OCI-LY1 (cell line): Measurements from ENCODE around the gene MARCHF10.

Experiments
- H2AFZ ChIP-seq: fragments of 200-600 bp; sonication (generic), shearing (Covaris generic); 2 replicates; pipeline ENCODE4 v1.6.0; 2014; ENCODE audit warnings: antibody characterized with exemption, mild to moderate bottlenecking, low read length
- H3F3A ChIP-seq: fragments of 200-600 bp; sonication (generic), shearing (Covaris generic); 2 replicates; pipeline ENCODE4 v1.6.0; 2014; ENCODE audit warnings: mild to moderate bottlenecking, antibody characterized with exemption, low read length, moderate library complexity; ENCODE audit not compliant: insufficient read depth
- H3K27ac ChIP-seq: fragments of 200-600 bp; sonication (generic); 2 replicates; pipeline ENCODE4 v1.5.1; 2014; ENCODE audit warnings: low read length, mixed run types, mild to moderate bottlenecking, low read depth; ENCODE audit not compliant: poor library complexity, severe bottlenecking
- H3K27me3 ChIP-seq: fragments of 200-600 bp; sonication (generic); 2 replicates; pipeline ENCODE4 v1.6.0; 2014; ENCODE audit warnings: antibody characterized with exemption, mild to moderate bottlenecking, low read length, moderate library complexity; ENCODE audit not compliant: insufficient read depth
- H3K36me3 ChIP-seq: fragments of 200-600 bp; sonication (generic); 2 replicates; pipeline ENCODE4 v1.6.1; 2014; ENCODE audit warnings: mild to moderate bottlenecking, antibody characterized with exemption, low read length, moderate library complexity, mixed read lengths; ENCODE audit not compliant: insufficient read depth
- H3K4me1 ChIP-seq: fragments of 200-600 bp; sonication (generic); 2 replicates; pipeline ENCODE4 v1.5.1; 2014; ENCODE audit warnings: mild to moderate bottlenecking, low read length, moderate library complexity; ENCODE audit not compliant: insufficient read depth, severe bottlenecking
- H3K4me2 ChIP-seq: fragments of 200-600 bp; sonication (generic), shearing (Covaris generic); 2 replicates; pipeline ENCODE4 v1.6.1; 2014; ENCODE audit warnings: low read length
- H3K4me3 ChIP-seq: fragments of 200-600 bp; sonication (generic); 2 replicates; pipeline ENCODE4 v1.5.1; 2014; ENCODE audit warnings: low read length, low read depth, mild to moderate bottlenecking, mixed read lengths; ENCODE audit not compliant: poor library complexity, severe bottlenecking
- H3K79me2 ChIP-seq: fragments of 200-600 bp; shearing (Covaris generic); 2 replicates; pipeline ENCODE4 v1.6.1; 2016; ENCODE audit warnings: mixed run types, low read length, mixed read lengths; ENCODE audit not compliant: insufficient read depth
- H3K9ac ChIP-seq: fragments of 200-600 bp; sonication (generic), shearing (Covaris generic); 2 replicates; pipeline ENCODE4 v1.6.1; 2014; ENCODE audit warnings: mild to moderate bottlenecking, low read length, mixed read lengths
- H3K9me2 ChIP-seq: fragments of 200-600 bp; sonication (generic), shearing (Covaris generic); 2 replicates; pipeline ENCODE4 v1.6.1; 2014; ENCODE audit warnings: low read depth, mild to moderate bottlenecking, low read length, mixed read lengths
- H3K9me3 ChIP-seq: fragments of 200-600 bp; shearing (Covaris generic); 2 replicates; pipeline ENCODE4 v1.6.1; 2014; ENCODE audit warnings: low read length, mixed read lengths
- H4K20me1 ChIP-seq: fragments of 200-600 bp; sonication (generic), shearing (Covaris generic); 2 replicates; pipeline ENCODE4 v1.6.0; 2016; ENCODE audit warnings: mild to moderate bottlenecking, low read length; ENCODE audit not compliant: insufficient read depth
- EZH2 ChIP-seq: fragments of 200-600 bp; sonication (generic), shearing (Covaris generic); IDR thresholded peaks from 2 replicates; pipeline ENCODE4 v1.8.0; 2017; ENCODE audit warnings: borderline replicate concordance, mixed run types, mild to moderate bottlenecking, antibody characterized with exemption, low read length, moderate library complexity, mixed read lengths
- TF ChIP-seq, protein P1 (sequence below): fragments of 200-600 bp; sonication (generic), shearing (Covaris generic); IDR thresholded peaks from 2 replicates; pipeline ENCODE4 v1.5.1; 2017; ENCODE audit warnings: mild to moderate bottlenecking, antibody characterized with exemption, low read length, moderate library complexity, mixed read lengths

MARCHF10 gene

DNA sequence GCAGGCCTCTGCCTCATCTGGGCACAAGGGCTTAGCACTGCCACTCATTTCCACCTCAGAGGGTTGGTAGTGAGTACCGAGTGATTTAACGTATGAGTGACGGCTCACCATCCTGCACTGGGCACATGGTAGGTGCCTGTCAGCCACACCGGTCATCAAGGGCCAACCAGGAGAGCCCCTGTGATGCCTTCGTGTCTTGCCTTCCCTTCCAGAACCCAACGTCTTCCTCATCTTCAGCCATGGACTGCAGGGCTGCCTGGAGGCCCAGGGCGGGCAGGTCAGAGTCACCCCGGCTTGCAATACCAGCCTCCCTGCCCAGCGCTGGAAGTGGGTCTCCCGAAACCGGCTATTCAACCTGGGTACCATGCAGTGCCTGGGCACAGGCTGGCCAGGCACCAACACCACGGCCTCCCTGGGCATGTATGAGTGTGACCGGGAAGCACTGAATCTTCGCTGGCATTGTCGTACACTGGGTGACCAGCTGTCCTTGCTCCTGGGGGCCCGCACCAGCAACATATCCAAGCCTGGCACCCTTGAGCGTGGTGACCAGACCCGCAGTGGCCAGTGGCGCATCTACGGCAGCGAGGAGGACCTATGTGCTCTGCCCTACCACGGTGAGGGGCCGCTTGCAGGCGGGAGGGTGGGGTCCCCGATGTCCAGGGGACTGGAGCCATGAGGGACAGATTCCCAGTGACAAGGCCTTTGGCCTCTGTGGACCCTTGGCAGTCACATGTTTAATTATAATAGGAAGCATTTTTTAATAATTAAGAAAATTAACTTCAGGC lies 143.6 kb downstream of the MARCHF10 start:
- Histone ChIP-seq H3K9ac (no peak overlapping the region), H3K4me1 (no peaks in the 10 kb centered on the region), H3F3A (no peaks in the 10 kb centered on the region), H2AFZ (no peak overlapping the region), H3K27ac (no peak overlapping the region), H3K4me2 (no peak overlapping the region), H3K9me2 (no peaks in the 10 kb centered on the region), H3K4me3 (no peak overlapping the region), H3K79me2 (no peaks in the 10 kb centered on the region), H3K36me3 (no peaks in the 10 kb centered on the region), H3K9me3 (peaks cover 3% of the 10 kb centered on the region; the same call in 1 of the 2 replicates), H4K20me1 (no peaks in the 10 kb centered on the region), H3K27me3 (no peaks in the 10 kb centered on the region; the same call in 1 of the 2 replicates)
- TF ChIP-seq, protein P1, sequence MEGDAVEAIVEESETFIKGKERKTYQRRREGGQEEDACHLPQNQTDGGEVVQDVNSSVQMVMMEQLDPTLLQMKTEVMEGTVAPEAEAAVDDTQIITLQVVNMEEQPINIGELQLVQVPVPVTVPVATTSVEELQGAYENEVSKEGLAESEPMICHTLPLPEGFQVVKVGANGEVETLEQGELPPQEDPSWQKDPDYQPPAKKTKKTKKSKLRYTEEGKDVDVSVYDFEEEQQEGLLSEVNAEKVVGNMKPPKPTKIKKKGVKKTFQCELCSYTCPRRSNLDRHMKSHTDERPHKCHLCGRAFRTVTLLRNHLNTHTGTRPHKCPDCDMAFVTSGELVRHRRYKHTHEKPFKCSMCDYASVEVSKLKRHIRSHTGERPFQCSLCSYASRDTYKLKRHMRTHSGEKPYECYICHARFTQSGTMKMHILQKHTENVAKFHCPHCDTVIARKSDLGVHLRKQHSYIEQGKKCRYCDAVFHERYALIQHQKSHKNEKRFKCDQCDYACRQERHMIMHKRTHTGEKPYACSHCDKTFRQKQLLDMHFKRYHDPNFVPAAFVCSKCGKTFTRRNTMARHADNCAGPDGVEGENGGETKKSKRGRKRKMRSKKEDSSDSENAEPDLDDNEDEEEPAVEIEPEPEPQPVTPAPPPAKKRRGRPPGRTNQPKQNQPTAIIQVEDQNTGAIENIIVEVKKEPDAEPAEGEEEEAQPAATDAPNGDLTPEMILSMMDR = no peak
- no peak for TF ChIP-seq EZH2

DNA sequence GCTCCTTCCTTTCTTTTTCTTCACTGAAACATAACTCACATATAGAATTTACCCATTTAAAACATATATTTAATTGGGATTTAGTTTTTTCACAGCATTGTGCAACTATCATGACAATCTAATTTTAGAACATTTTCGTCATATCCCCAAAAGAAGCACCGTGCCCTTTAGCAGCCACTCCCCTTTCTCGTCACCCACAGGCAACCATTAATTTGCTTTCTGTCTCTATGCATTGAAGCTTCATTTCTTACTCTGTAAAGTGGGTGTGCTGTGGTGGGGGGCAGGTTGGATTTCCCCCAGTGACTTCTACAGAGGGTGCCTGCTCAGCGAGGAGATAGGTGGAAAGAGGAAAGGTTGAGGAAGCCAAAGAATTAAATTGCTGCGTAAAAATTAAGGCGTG lies 144.8 kb downstream of the MARCHF10 start:
- Histone ChIP-seq H4K20me1 (no peaks in the 10 kb centered on the region), H3K36me3 (no peaks in the 10 kb centered on the region), H3F3A (no peaks in the 10 kb centered on the region), H3K4me2 (no peak overlapping the region), H2AFZ (no peak overlapping the region), H3K9me2 (no peaks in the 10 kb centered on the region), H3K9ac (no peak overlapping the region), H3K27me3 (no peaks in the 10 kb centered on the region; the same call in 1 of the 2 replicates), H3K79me2 (no peaks in the 10 kb centered on the region), H3K4me1 (no peaks in the 10 kb centered on the region), H3K27ac (no peak overlapping the region), H3K4me3 (no peak overlapping the region), H3K9me3 (peaks cover 3% of the 10 kb centered on the region; the same call in 1 of the 2 replicates)
- TF ChIP-seq, protein P1 = no peak
- no peak for TF ChIP-seq EZH2

DNA sequence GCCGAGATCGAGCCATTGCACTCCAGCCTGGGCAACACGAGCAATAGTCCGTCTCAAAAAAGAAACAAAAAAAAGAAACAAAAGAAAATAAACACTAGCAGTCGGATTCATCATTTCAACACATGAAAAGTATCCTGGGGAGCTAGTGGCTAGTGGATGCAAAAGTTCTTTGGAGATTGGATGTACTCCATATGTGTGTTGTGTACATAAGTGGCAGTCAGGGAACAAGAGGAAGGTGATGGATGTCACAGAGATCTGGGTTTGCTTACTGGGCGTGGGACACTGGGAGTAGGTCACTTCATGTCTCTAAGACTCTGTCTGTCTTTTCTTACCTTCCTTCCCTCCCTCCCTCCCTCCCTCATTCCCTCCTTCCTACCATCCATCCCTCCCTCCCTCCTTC lies 145.3 kb downstream of the MARCHF10 start:
- no peak overlapping the region for H3K4me3 ChIP-seq
- H3K4me1 ChIP-seq = no peaks in the 10 kb centered on the region
- no peak overlapping the region for H3K9ac ChIP-seq
- H3K9me3 ChIP-seq = peaks cover 3% of the 10 kb centered on the region; the same call in 1 of the 2 replicates
- H3K36me3 ChIP-seq = no peaks in the 10 kb centered on the region
- no peak overlapping the region for H3K27ac ChIP-seq
- H3K79me2 ChIP-seq = no peaks in the 10 kb centered on the region
- TF ChIP-seq, protein P1 = no peak
- TF ChIP-seq EZH2 = no peak
- no peaks in the 10 kb centered on the region for H4K20me1 ChIP-seq
- no peak overlapping the region for H3K4me2 ChIP-seq
- H3K27me3 ChIP-seq = no peaks in the 10 kb centered on the region; the same call in 1 of the 2 replicates
- no peak overlapping the region for H2AFZ ChIP-seq
- H3K9me2 ChIP-seq = no peaks in the 10 kb centered on the region
- no peaks in the 10 kb centered on the region for H3F3A ChIP-seq
